ENCODE results near the gene MRPL33.

MRPL33 gene

DNA sequence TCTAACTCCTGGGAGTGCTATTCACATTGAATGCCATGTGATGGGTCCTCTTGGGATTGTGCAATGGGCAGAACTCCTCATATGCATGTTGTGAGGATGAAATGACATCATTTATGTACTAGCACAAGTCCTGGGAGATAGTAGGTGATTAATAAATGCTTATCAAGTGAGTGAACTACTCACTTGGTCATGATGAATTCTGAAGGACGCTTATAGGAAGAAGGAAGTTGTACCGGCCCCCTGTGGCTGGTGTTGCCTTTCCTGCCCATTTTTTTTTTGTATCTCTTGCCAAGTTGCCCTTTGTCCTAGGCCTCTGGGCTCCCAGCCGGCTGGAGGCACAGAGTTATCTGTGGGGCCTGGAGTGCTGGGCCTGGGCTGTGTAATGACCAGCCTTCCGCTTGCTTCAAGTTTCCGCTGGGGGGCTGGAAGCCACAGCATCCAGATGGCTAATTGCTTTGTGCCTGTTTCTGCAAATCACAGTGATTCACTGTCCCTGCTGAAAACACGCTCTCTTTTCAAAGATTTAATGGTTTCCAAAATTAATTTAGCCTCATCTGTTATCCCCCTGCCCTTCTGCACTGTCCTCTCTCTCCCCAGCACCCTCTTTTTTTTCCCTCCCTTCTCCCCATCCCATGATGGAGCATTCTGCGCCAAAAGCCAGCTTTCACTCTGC, 33.7 kb upstream of the MRPL33 start:
- Histone ChIP-seq H3K27ac (ENCODE audit: low read length) (no peak overlapping the region), H3F3A (ENCODE audit: insufficient read depth, low read length) (no peaks in the 10 kb centered on the region), H3K36me3 (replicated peaks; ENCODE audit: insufficient read depth, low read length) (no peaks in the 10 kb centered on the region), H3K9me3 (replicated peaks; ENCODE audit: insufficient read depth, low read length) (no peaks in the 10 kb centered on the region), H3K4me1 (ENCODE audit: low read length) (no peaks in the 10 kb centered on the region), H4K20me1 (ENCODE audit: insufficient read depth, low read length) (no peaks in the 10 kb centered on the region), H3K79me2 (ENCODE audit: low read length) (no peaks in the 10 kb centered on the region), H3K4me2 (ENCODE audit: low read depth, low read length) (no peak overlapping the region), H3K4me3 (ENCODE audit: low read length) (no peak overlapping the region), H3K9me2 (replicated peaks; ENCODE audit: insufficient read depth, low read length) (no peaks in the 10 kb centered on the region), H3K9ac (ENCODE audit: low read length) (no peak overlapping the region), H3K27me3 (replicated peaks; ENCODE audit: insufficient read depth, low read length) (no peaks in the 10 kb centered on the region), H2AFZ (ENCODE audit: low read length) (no peak overlapping the region)
- DNase-seq, result no peak
- TF ChIP-seq EZH2phosphoT487 (IDR thresholded peaks at IDR 0.05; ENCODE audit: low read length) (no peak), EZH2 (optimal IDR thresholded peaks at IDR 0.05; ENCODE audit: low read depth, low read length) (no peak)
- TF ChIP-seq, protein P1, sequence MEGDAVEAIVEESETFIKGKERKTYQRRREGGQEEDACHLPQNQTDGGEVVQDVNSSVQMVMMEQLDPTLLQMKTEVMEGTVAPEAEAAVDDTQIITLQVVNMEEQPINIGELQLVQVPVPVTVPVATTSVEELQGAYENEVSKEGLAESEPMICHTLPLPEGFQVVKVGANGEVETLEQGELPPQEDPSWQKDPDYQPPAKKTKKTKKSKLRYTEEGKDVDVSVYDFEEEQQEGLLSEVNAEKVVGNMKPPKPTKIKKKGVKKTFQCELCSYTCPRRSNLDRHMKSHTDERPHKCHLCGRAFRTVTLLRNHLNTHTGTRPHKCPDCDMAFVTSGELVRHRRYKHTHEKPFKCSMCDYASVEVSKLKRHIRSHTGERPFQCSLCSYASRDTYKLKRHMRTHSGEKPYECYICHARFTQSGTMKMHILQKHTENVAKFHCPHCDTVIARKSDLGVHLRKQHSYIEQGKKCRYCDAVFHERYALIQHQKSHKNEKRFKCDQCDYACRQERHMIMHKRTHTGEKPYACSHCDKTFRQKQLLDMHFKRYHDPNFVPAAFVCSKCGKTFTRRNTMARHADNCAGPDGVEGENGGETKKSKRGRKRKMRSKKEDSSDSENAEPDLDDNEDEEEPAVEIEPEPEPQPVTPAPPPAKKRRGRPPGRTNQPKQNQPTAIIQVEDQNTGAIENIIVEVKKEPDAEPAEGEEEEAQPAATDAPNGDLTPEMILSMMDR (IDR thresholded peaks at IDR 0.05; ENCODE audit: low read length), result no peak

DNA sequence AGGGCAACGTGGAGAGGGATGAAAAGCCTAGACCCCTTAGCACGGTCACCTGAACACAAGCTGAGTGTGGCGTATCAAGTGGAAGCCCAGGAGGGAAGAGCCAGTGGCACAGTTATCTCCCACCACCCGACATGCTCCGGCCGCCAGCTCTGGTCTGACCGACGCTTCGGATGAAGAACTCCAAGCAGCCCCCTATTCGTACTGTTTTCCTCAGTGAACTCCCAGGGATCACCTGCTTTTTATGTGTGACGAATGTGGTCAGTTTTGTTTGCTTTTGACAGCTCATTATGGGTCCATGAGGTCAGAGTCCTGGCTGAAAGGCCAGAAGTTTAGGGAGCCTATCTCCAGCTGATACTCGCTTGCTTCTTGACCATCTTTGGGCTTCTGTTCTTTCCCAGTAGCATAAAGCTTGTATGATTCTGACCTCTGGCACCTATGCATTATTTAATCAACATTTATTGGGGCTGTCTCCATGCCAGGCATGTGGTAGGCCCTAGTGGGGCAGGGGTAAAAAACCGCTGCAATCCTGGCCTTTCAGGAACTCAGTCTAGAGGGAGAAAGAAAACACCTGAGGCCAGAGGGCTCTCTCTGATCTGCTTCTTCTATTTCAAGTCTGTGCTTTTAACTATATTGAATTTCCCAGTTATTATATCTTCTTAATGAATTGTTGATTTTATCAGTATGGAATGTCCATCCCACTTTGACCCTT, 33.0 kb upstream of the MRPL33 start:
- Histone ChIP-seq H3K36me3 (replicated peaks; ENCODE audit: insufficient read depth, low read length) (no peaks in the 10 kb centered on the region), H3K27ac (ENCODE audit: low read length) (no peak overlapping the region), H3K4me1 (ENCODE audit: low read length) (no peaks in the 10 kb centered on the region), H3K9me2 (replicated peaks; ENCODE audit: insufficient read depth, low read length) (no peaks in the 10 kb centered on the region), H3K4me3 (ENCODE audit: low read length) (no peak overlapping the region), H3K79me2 (ENCODE audit: low read length) (no peaks in the 10 kb centered on the region), H3K9ac (ENCODE audit: low read length) (no peak overlapping the region), H3K9me3 (replicated peaks; ENCODE audit: insufficient read depth, low read length) (no peaks in the 10 kb centered on the region), H3K27me3 (replicated peaks; ENCODE audit: insufficient read depth, low read length) (no peaks in the 10 kb centered on the region), H3F3A (ENCODE audit: insufficient read depth, low read length) (no peaks in the 10 kb centered on the region), H2AFZ (ENCODE audit: low read length) (no peak overlapping the region), H3K4me2 (ENCODE audit: low read depth, low read length) (no peak overlapping the region), H4K20me1 (ENCODE audit: insufficient read depth, low read length) (no peaks in the 10 kb centered on the region)
- no peak for DNase-seq
- TF ChIP-seq, protein P1 (IDR thresholded peaks at IDR 0.05; ENCODE audit: low read length), result no peak
- TF ChIP-seq EZH2 (optimal IDR thresholded peaks at IDR 0.05; ENCODE audit: low read depth, low read length) (no peak), EZH2phosphoT487 (IDR thresholded peaks at IDR 0.05; ENCODE audit: low read length) (no peak)

DNA sequence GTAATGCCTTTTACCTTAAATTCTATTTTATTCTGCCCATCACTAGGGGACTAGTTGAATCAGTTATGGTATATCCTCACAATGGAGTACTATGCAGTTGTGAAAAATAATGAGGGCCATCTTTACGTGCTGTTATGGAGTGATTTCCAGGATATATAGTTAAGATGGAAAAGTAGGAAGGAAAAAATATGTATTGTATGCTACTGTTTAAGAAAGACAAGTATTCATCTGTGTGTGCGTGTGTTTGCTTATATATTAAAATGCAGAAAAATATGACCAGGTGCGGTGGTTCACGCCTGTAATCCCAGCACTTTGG, 32.5 kb upstream of the MRPL33 start:
- no peaks in the 10 kb centered on the region for H3K9me3 ChIP-seq (replicated peaks; ENCODE audit: insufficient read depth, low read length)
- no peak overlapping the region for H3K4me2 ChIP-seq (ENCODE audit: low read depth, low read length)
- H3F3A ChIP-seq (ENCODE audit: insufficient read depth, low read length), result no peaks in the 10 kb centered on the region
- no peak overlapping the region for H3K27ac ChIP-seq (ENCODE audit: low read length)
- no peaks in the 10 kb centered on the region for H3K36me3 ChIP-seq (replicated peaks; ENCODE audit: insufficient read depth, low read length)
- no peak overlapping the region for H2AFZ ChIP-seq (ENCODE audit: low read length)
- no peaks in the 10 kb centered on the region for H3K79me2 ChIP-seq (ENCODE audit: low read length)
- no peak for TF ChIP-seq EZH2phosphoT487 (IDR thresholded peaks at IDR 0.05; ENCODE audit: low read length)
- TF ChIP-seq, protein P1 (IDR thresholded peaks at IDR 0.05; ENCODE audit: low read length), result no peak
- no peak for TF ChIP-seq EZH2 (optimal IDR thresholded peaks at IDR 0.05; ENCODE audit: low read depth, low read length)
- DNase-seq, result no peak
- no peaks in the 10 kb centered on the region for H3K9me2 ChIP-seq (replicated peaks; ENCODE audit: insufficient read depth, low read length)
- no peak overlapping the region for H3K9ac ChIP-seq (ENCODE audit: low read length)
- no peak overlapping the region for H3K4me3 ChIP-seq (ENCODE audit: low read length)
- H3K27me3 ChIP-seq (replicated peaks; ENCODE audit: insufficient read depth, low read length), result no peaks in the 10 kb centered on the region
- H3K4me1 ChIP-seq (ENCODE audit: low read length), result no peaks in the 10 kb centered on the region
- no peaks in the 10 kb centered on the region for H4K20me1 ChIP-seq (ENCODE audit: insufficient read depth, low read length)

All from MM.1S (cell line).